ENCODE measurements around the gene SLCO4C1. TPM values are rescaled to one million over a fixed set of nuclear protein-coding genes. Genes with fewer than 3 reads are reported as not detected.

Gene SLCO4C1, protein sequence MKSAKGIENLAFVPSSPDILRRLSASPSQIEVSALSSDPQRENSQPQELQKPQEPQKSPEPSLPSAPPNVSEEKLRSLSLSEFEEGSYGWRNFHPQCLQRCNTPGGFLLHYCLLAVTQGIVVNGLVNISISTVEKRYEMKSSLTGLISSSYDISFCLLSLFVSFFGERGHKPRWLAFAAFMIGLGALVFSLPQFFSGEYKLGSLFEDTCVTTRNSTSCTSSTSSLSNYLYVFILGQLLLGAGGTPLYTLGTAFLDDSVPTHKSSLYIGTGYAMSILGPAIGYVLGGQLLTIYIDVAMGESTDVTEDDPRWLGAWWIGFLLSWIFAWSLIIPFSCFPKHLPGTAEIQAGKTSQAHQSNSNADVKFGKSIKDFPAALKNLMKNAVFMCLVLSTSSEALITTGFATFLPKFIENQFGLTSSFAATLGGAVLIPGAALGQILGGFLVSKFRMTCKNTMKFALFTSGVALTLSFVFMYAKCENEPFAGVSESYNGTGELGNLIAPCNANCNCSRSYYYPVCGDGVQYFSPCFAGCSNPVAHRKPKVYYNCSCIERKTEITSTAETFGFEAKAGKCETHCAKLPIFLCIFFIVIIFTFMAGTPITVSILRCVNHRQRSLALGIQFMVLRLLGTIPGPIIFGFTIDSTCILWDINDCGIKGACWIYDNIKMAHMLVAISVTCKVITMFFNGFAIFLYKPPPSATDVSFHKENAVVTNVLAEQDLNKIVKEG
- total RNA-seq = 0.92 TPM

DNA sequence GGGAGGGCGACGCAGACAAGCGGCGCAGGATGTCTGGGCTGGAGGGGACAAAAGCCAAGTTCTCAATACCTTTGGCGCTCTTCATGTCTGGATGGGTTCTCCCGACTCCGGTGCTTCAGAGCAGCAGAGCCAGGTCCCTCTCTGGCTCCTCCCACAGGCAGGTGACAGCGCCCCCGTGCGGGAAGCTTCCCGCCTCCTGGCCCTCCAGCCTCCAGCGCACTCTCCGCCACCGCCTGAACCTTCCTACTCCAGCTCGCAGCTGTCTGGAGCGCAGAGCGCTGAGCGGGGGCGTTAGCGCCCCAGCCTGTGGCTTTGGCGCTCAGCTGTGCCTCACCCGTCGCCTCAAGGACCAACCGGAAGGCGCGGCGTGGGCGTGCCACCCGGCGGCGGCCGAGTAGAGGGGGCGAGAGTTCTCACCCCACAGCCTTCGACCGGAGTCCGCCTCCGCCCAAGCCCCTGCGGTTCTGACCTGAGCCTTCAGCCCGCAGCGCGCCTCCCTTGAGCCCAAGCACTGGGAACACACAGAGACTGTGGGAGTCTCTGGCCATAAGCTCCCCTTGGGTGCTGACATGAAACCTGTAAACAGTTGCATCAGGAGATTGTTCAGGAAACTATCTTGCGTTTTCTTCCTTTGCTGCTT lies at the start of gene SLCO4C1:
Gene SLCO4C1 (minus strand): TSS at position 107 of the 640 bp plus-strand sequence. CDS start 22 bp downstream, at position 85.

Other genes starting within 250 kb of the SLCO4C1 start
- not detected for gene SLCO6A1, start 202.7 kb upstream of the SLCO4C1 start, total RNA-seq